NCI-H1694 treated with DMSO at 0.1 percent for 48 hours (cell line): ENCODE measurements around the gene FZD1.

Experiments used
- DNase-seq: peaks from one replicate; lab custom pipeline; 2025; lab: John Stamatoyannopoulos, UW

Gene FZD1

GRCh38 chr7:91264046-91264923 is at the start of gene FZD1:
FZD1 (plus strand) TSS chr7:91264433; CDS start chr7:91264881, 448 bp downstream.
- DNase-seq = peak; percentile 94

GRCh38 chr7:91226411-91226810 is 37.8 kb upstream of the FZD1 start:
- no peak for DNase-seq

- no peak for DNase-seq
These were observed 35.9 kb upstream of the FZD1 start for GRCh38 chr7:91228327-91228726.

- DNase-seq = peak; percentile 5
These were observed 35.2 kb upstream of the FZD1 start for GRCh38 chr7:91228927-91229558.

- DNase-seq = no peak
These were observed 34.1 kb upstream of the FZD1 start for GRCh38 chr7:91230100-91230499.

GRCh38 chr7:91230503-91230902 is 33.7 kb upstream of the FZD1 start:
- no peak for DNase-seq

- no peak for DNase-seq
These were observed 31.0 kb upstream of the FZD1 start for GRCh38 chr7:91233212-91233611.

- no peak for DNase-seq
These were observed 28.9 kb upstream of the FZD1 start for GRCh38 chr7:91235211-91235832.

- no peak for DNase-seq
These were observed 25.0 kb upstream of the FZD1 start for GRCh38 chr7:91239171-91239604.

- DNase-seq = no peak
These were observed 24.5 kb upstream of the FZD1 start for GRCh38 chr7:91239772-91240171.

- no peak for DNase-seq
These were observed 23.8 kb upstream of the FZD1 start for GRCh38 chr7:91240376-91240941.

- no peak for DNase-seq
These were observed 22.0 kb upstream of the FZD1 start for GRCh38 chr7:91242097-91242844.

GRCh38 chr7:91243591-91244301 is 20.5 kb upstream of the FZD1 start:
- no peak for DNase-seq

- no peak for DNase-seq
These were observed 16.7 kb upstream of the FZD1 start for GRCh38 chr7:91247500-91247899.

GRCh38 chr7:91248996-91249395 is 15.2 kb upstream of the FZD1 start:
- DNase-seq = no peak

- DNase-seq = no peak
These were observed 14.6 kb upstream of the FZD1 start for GRCh38 chr7:91249506-91250233.

- no peak for DNase-seq
These were observed 13.5 kb upstream of the FZD1 start for GRCh38 chr7:91250706-91251105.

- DNase-seq = no peak
These were observed 12.4 kb upstream of the FZD1 start for GRCh38 chr7:91251877-91252276.

- DNase-seq = peak; percentile 30
These were observed 718 bp upstream of the FZD1 start for GRCh38 chr7:91263384-91264045.
